Neural cell (in vitro differentiated cells): Measurements from ENCODE around the gene RALGPS1. TPM values are rescaled to one million over a fixed set of nuclear protein-coding genes. Genes with fewer than 3 reads are reported as not detected.

Experiments used
- H2AFZ ChIP-seq: fragments of 200-600, 300-800 bp; sonication (generic), shearing (Covaris generic); 2 replicates; pipeline ENCODE4 v1.6.0; 2014; ENCODE audit warnings: low read depth, mild to moderate bottlenecking, antibody characterized with exemption, low read length, moderate library complexity
- H3F3A ChIP-seq: fragments of 200-600 bp; shearing (Covaris generic); 2 replicates; pipeline ENCODE4 v1.6.1; 2016; ENCODE audit warnings: mild to moderate bottlenecking, moderate library complexity, mixed read lengths, antibody characterized with exemption, low read length; ENCODE audit not compliant: insufficient read depth, poor library complexity, severe bottlenecking
- H3K27ac ChIP-seq: fragments of 200-600, 300-800 bp; sonication (generic), shearing (Covaris generic); 2 replicates; pipeline ENCODE4 v1.5.1; 2014; ENCODE audit warnings: mild to moderate bottlenecking, low read length, moderate library complexity
- H3K27me3 ChIP-seq: fragments of 300-800, 200-600 bp; sonication (generic), shearing (Covaris generic); 2 replicates; pipeline ENCODE4 v1.6.0; 2014; ENCODE audit warnings: mild to moderate bottlenecking, low read depth, low read length, moderate library complexity; ENCODE audit not compliant: insufficient read depth
- H3K36me3 ChIP-seq: fragments of 300-800, 200-600 bp; sonication (generic), shearing (Covaris generic); 2 replicates; pipeline ENCODE4 v1.5.1; 2014; ENCODE audit warnings: mild to moderate bottlenecking, antibody characterized with exemption, low read length, moderate library complexity; ENCODE audit not compliant: insufficient read depth
- H3K4me2 ChIP-seq: fragments of 300-800, 200-600 bp; sonication (generic), shearing (Covaris generic); 2 replicates; pipeline ENCODE4 v1.6.0; 2014; ENCODE audit warnings: mild to moderate bottlenecking, low read length
- H3K4me3 ChIP-seq: fragments of 300-800, 200-600 bp; sonication (generic), shearing (Covaris generic); 2 replicates; pipeline ENCODE4 v1.5.1; 2014; ENCODE audit warnings: mild to moderate bottlenecking, low read length, moderate library complexity
- H3K79me2 ChIP-seq: fragments of 200-600 bp; shearing (Covaris generic); replicated peaks from 2 replicates; pipeline ENCODE4 v1.6.0; 2014; ENCODE audit warnings: mild to moderate bottlenecking, low read length, moderate library complexity; ENCODE audit not compliant: insufficient read depth
- H3K9ac ChIP-seq: fragments of 300-800, 200-600 bp; sonication (generic), shearing (Covaris generic); 2 replicates; pipeline ENCODE4 v1.6.1; 2016; ENCODE audit warnings: mild to moderate bottlenecking, low read length, mixed read lengths
- H3K9me2 ChIP-seq: fragments of 200-600 bp; shearing (Covaris generic); 2 replicates; pipeline ENCODE4 v1.6.1; 2016; ENCODE audit warnings: mild to moderate bottlenecking, low read length, mixed read lengths; ENCODE audit not compliant: insufficient read depth
- H3K9me3 ChIP-seq: fragments of 200-600, 300-800 bp; sonication (generic), shearing (Covaris generic); 2 replicates; pipeline ENCODE4 v1.6.1; 2016; ENCODE audit warnings: mild to moderate bottlenecking, mixed run types, low read length, moderate library complexity, mixed read lengths
- H4K20me1 ChIP-seq: fragments of 200-600 bp; shearing (Covaris generic); 2 replicates; pipeline ENCODE4 v1.6.1; 2016; ENCODE audit warnings: mild to moderate bottlenecking, mixed run types; ENCODE audit not compliant: insufficient read depth
- EP300 ChIP-seq: fragments of 450-650 bp; conservative IDR thresholded peaks from 2 replicates; pipeline ENCODE4 v1.6.1; 2014; ENCODE audit warnings: antibody characterized with exemption, mild to moderate bottlenecking, moderate library complexity; ENCODE audit not compliant: poor library complexity, severe bottlenecking
- EZH2 ChIP-seq: fragments of 200-600, 300-800 bp; shearing (Covaris generic), sonication (generic); IDR thresholded peaks from 2 replicates; pipeline ENCODE4 v1.6.1; 2014; ENCODE audit warnings: antibody characterized with exemption, low read length, borderline replicate concordance, mild to moderate bottlenecking; ENCODE audit not compliant: insufficient read depth, poor library complexity, severe bottlenecking
- MXI1 ChIP-seq: fragments of 450-650 bp; conservative IDR thresholded peaks from 2 replicates; pipeline ENCODE4 v1.6.1; 2014; ENCODE audit warnings: antibody characterized with exemption, mild to moderate bottlenecking; ENCODE audit not compliant: poor library complexity, severe bottlenecking
- POLR2AphosphoS5 ChIP-seq: IDR thresholded peaks from 2 replicates; pipeline ENCODE4 v1.6.1; 2012
- RAD21 ChIP-seq: fragments of 450-650 bp; conservative IDR thresholded peaks from 2 replicates; pipeline ENCODE4 v1.6.1; 2014; ENCODE audit warnings: antibody characterized with exemption, mild to moderate bottlenecking, moderate library complexity
- SMC3 ChIP-seq: fragments of 450-650 bp; conservative IDR thresholded peaks from 2 replicates; pipeline ENCODE4 v1.6.1; 2014; ENCODE audit warnings: antibody characterized with exemption, mild to moderate bottlenecking, moderate library complexity; ENCODE audit not compliant: poor library complexity
- TAF1 ChIP-seq: IDR thresholded peaks from 2 replicates; pipeline ENCODE4 v1.6.1; 2012; ENCODE audit warnings: low read depth
- polyA plus RNA-seq: library from polyadenylated mRNA; depleted of rRNA; stranded (reverse); fragments of >200 nt; gene quantifications from 2 replicates; pipeline ENCODE4 v1.2.3, GENCODE V29; 2014
- TF ChIP-seq, protein P1 (sequence below): IDR thresholded peaks from 2 replicates; pipeline ENCODE4 v1.6.1; 2012; ENCODE audit warnings: borderline replicate concordance
- TF ChIP-seq, protein P2 (sequence below): fragments of 450-650 bp; IDR thresholded peaks from 2 replicates; pipeline ENCODE4 v1.5.1; 2014; ENCODE audit warnings: antibody characterized with exemption, mild to moderate bottlenecking, moderate library complexity; ENCODE audit not compliant: poor library complexity, severe bottlenecking

The RALGPS1 gene
- polyA plus RNA-seq, 1 donor from 2014 or later = 37.1 TPM

DNA sequence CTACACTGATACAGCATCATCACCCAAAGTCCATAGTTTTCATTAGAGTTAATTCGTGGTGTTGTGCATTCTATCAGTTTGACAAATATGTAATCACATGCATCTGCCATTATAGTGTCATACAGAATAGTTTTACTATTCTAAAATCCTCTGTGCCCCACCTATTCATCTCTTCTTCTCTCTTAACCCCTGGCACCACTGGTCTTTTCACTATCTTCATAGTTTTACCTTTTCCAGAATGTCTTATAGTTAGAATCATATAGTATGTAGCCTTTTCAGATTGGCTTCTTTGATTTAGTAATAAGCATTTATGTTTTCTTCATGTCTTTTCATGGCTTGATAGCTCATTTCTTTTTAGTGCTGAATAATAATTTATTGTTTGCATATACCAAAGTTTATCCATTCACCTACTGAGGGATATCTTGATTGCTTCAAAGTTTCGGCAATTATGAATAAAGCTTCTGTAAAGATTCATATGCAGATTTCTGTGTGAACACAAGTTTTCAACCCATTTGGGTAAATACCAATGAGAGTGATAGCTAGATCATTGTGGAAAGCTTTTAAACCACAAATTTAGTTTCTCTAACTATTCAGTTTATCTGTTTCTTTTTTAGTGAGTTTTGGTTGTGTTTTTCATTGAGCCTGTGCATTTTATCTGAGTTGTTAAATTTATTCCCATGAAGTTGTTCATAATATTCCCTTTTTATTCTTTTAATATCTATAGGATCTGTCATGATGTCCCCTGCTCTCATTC, 84.9 kb downstream of the RALGPS1 start:
- Histone ChIP-seq H3K9me3 (no peaks in the 10 kb centered on the region), H3K27ac (no peak overlapping the region), H3K36me3 (no peaks in the 10 kb centered on the region), H3K9me2 (no peaks in the 10 kb centered on the region), H3K4me3 (no peak overlapping the region), H3K4me2 (no peak overlapping the region), H2AFZ (no peak overlapping the region), H3K27me3 (no peaks in the 10 kb centered on the region), H4K20me1 (no peaks in the 10 kb centered on the region), H3F3A (no peaks in the 10 kb centered on the region), H3K9ac (no peak overlapping the region), H3K79me2 (no peaks in the 10 kb centered on the region)
- TF ChIP-seq MXI1 = no peak
- TF ChIP-seq, protein P1, sequence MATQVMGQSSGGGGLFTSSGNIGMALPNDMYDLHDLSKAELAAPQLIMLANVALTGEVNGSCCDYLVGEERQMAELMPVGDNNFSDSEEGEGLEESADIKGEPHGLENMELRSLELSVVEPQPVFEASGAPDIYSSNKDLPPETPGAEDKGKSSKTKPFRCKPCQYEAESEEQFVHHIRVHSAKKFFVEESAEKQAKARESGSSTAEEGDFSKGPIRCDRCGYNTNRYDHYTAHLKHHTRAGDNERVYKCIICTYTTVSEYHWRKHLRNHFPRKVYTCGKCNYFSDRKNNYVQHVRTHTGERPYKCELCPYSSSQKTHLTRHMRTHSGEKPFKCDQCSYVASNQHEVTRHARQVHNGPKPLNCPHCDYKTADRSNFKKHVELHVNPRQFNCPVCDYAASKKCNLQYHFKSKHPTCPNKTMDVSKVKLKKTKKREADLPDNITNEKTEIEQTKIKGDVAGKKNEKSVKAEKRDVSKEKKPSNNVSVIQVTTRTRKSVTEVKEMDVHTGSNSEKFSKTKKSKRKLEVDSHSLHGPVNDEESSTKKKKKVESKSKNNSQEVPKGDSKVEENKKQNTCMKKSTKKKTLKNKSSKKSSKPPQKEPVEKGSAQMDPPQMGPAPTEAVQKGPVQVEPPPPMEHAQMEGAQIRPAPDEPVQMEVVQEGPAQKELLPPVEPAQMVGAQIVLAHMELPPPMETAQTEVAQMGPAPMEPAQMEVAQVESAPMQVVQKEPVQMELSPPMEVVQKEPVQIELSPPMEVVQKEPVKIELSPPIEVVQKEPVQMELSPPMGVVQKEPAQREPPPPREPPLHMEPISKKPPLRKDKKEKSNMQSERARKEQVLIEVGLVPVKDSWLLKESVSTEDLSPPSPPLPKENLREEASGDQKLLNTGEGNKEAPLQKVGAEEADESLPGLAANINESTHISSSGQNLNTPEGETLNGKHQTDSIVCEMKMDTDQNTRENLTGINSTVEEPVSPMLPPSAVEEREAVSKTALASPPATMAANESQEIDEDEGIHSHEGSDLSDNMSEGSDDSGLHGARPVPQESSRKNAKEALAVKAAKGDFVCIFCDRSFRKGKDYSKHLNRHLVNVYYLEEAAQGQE = no peak
- TF ChIP-seq, protein P2, sequence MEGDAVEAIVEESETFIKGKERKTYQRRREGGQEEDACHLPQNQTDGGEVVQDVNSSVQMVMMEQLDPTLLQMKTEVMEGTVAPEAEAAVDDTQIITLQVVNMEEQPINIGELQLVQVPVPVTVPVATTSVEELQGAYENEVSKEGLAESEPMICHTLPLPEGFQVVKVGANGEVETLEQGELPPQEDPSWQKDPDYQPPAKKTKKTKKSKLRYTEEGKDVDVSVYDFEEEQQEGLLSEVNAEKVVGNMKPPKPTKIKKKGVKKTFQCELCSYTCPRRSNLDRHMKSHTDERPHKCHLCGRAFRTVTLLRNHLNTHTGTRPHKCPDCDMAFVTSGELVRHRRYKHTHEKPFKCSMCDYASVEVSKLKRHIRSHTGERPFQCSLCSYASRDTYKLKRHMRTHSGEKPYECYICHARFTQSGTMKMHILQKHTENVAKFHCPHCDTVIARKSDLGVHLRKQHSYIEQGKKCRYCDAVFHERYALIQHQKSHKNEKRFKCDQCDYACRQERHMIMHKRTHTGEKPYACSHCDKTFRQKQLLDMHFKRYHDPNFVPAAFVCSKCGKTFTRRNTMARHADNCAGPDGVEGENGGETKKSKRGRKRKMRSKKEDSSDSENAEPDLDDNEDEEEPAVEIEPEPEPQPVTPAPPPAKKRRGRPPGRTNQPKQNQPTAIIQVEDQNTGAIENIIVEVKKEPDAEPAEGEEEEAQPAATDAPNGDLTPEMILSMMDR = no peak
- no peak for TF ChIP-seq TAF1
- TF ChIP-seq POLR2AphosphoS5 = no peak
- TF ChIP-seq EP300 = no peak
- no peak for TF ChIP-seq RAD21
- TF ChIP-seq EZH2 = no peak

DNA sequence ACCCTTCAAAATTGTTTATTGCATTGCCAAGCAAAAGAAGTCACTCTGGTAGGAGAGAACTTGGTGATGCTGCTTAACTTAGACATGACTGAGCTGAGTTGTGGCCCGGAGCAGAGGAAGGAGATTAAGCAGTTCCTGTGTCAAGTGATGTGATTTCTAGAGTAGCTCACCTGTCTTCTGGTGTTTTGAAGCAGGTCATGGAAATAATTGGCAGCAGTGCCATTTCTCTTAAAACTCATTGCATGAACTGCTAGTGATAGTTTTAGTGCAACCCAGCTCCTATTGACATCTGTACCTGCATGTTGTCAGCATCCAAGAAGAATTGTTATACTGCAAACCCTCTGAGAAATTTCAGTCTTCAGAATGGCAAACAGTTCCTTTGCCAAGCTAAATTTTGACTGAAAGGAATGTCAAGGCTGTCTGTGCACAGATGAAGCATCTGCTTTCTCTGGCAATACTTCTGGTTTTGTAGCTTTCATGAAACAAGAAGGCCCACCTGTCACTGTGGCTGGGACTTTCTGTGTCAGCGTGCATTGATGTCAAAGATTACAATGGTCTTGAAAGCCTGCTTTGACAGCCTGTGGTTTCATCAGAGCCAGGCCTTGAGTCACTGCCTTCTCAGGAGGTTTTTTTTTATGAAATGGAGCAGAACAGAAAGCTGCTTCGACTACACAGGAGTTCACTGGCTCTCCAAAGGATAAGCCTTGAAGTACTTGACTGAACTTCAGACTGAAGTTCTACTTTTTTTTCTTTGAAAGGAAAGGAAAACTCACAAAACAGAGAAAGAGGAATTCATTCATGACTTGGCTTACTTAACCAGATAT, 90.6 kb downstream of the RALGPS1 start:
- H3K79me2 ChIP-seq = no peaks in the 10 kb centered on the region
- no peak overlapping the region for H3K4me2 ChIP-seq
- no peaks in the 10 kb centered on the region for H3K9me3 ChIP-seq
- H4K20me1 ChIP-seq = no peaks in the 10 kb centered on the region
- H3K27me3 ChIP-seq = no peaks in the 10 kb centered on the region
- H3K36me3 ChIP-seq = no peaks in the 10 kb centered on the region
- H3F3A ChIP-seq = no peaks in the 10 kb centered on the region
- H3K9me2 ChIP-seq = no peaks in the 10 kb centered on the region
- peak; percentile 87 for TF ChIP-seq EP300
- no peak for TF ChIP-seq SMC3
- peak; percentile 41 for TF ChIP-seq POLR2AphosphoS5
- no peak overlapping the region for H3K27ac ChIP-seq
- H3K9ac ChIP-seq = no peak overlapping the region
- H2AFZ ChIP-seq = no peak overlapping the region
- no peak overlapping the region for H3K4me3 ChIP-seq
